Colonic mucosa (tissue), 4 donors: ENCODE results near the gene SLC25A10. TPM values are rescaled to one million over a fixed set of nuclear protein-coding genes. Genes with fewer than 3 reads are reported as not detected.

Experiments
- DNase-seq: peaks from one replicate; pipeline ENCODE4 v3.0.0-alpha.2; 2020
- H3K27ac ChIP-seq: fragments of 200-600 bp; one replicate; pipeline ENCODE4 v1.8.0; 2021
- H3K27me3 ChIP-seq: fragments of 200-600 bp; one replicate; pipeline ENCODE4 v1.8.0; 2021
- H3K36me3 ChIP-seq: fragments of 200-600 bp; one replicate; pipeline ENCODE4 v1.8.0; 2021
- H3K4me1 ChIP-seq: fragments of 200-600 bp; one replicate; pipeline ENCODE4 v1.8.0; 2021; ENCODE audit warnings: mild to moderate bottlenecking
- H3K4me3 ChIP-seq: fragments of 200-600 bp; one replicate; pipeline ENCODE4 v1.8.0; 2021
- H3K9ac ChIP-seq, 2 donors: one replicate each; pipeline ENCODE4 v1.7.0; 2013; ENCODE audit warnings: control low read depth in 2 of 2, low read depth in 2 of 2, low read length in 2 of 2
- H3K9me3 ChIP-seq: fragments of 200-600 bp; one replicate; pipeline ENCODE4 v1.8.0; 2021
- intact Hi-C: fragments of 100-400 bp; cut with DNase I; formaldehyde crosslinking; loops from one replicate; pipeline ENCODE4 v1.14.1; 2022
- total RNA-seq, 2 donors: library from RNA; stranded (reverse); fragmentation: NEBNext Ultra II Directional in 1 of 2; extraction: Animal tissue kit (Norgen Biotek cat#: 25700) in 1 of 2; gene quantifications; one replicate each; pipeline ENCODE4 v1.2.1, GENCODE V29; 2021
- TF ChIP-seq, protein P1 (sequence below): fragments of 200-600 bp; IDR thresholded peaks from one replicate; pipeline ENCODE4 v1.8.0; 2022; ENCODE audit warnings: antibody characterized with exemption, mild to moderate bottlenecking
- donor health status: healthy.
- donor health status: DM: no; HTN: no; CAD: no.
- donor health status: DM: no; HTN: no; CAD: no.

Gene SLC25A10
- total RNA-seq, 2 donors from 2014 or later = 46.0 to 110 TPM

DNA sequence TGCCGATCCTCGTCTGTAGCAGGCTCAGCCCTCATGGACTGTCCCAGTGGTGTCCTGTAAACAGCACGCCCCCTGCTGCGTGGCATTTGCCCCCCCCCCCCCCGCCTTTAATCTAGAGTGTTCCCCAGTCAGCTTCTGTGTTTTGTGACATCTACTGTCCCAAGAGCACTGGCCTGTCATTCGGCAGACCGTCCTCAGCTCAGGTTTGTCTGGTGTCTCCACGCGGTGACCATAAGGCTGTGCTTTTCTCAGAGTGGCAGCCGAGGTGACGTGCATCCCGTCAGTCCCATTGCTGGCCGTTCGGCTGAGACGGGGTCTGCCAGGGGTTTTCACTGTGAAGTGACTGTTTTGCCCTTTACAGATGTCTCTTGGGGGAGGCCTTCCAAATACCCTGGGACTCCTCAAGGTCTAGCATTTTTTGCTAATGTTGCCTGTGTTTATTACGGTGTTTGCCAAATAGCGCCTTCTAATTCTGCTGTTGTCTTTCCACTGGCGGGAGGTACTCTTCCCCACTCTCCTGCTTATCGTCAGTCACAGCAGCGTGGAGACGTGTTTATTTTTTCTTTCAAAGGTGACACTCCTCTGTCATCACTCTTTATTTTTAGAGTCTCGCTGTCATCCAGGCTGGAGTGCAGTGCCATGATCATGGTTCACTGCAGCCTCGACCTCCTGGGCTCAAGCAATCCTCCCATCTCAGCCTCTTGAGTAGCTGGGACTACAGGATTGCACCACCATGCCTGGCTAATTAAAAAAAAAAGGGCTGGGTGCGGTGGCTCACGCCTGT lies 14.6 kb upstream of the SLC25A10 start:
- H3K27ac ChIP-seq = no peak overlapping the region
- no peak overlapping the region for H3K4me3 ChIP-seq
- H3K27me3 ChIP-seq = no peaks in the 10 kb centered on the region
- TF ChIP-seq, protein P1, sequence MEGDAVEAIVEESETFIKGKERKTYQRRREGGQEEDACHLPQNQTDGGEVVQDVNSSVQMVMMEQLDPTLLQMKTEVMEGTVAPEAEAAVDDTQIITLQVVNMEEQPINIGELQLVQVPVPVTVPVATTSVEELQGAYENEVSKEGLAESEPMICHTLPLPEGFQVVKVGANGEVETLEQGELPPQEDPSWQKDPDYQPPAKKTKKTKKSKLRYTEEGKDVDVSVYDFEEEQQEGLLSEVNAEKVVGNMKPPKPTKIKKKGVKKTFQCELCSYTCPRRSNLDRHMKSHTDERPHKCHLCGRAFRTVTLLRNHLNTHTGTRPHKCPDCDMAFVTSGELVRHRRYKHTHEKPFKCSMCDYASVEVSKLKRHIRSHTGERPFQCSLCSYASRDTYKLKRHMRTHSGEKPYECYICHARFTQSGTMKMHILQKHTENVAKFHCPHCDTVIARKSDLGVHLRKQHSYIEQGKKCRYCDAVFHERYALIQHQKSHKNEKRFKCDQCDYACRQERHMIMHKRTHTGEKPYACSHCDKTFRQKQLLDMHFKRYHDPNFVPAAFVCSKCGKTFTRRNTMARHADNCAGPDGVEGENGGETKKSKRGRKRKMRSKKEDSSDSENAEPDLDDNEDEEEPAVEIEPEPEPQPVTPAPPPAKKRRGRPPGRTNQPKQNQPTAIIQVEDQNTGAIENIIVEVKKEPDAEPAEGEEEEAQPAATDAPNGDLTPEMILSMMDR = no peak
- H3K4me1 ChIP-seq = peaks cover 11% of the 10 kb centered on the region
- no peak for DNase-seq
- intact Hi-C loops = no loop called here
- H3K9ac ChIP-seq = no peak overlapping the region
- H3K36me3 ChIP-seq = peaks cover 6% of the 10 kb centered on the region
- H3K9me3 ChIP-seq = no peaks in the 10 kb centered on the region

DNA sequence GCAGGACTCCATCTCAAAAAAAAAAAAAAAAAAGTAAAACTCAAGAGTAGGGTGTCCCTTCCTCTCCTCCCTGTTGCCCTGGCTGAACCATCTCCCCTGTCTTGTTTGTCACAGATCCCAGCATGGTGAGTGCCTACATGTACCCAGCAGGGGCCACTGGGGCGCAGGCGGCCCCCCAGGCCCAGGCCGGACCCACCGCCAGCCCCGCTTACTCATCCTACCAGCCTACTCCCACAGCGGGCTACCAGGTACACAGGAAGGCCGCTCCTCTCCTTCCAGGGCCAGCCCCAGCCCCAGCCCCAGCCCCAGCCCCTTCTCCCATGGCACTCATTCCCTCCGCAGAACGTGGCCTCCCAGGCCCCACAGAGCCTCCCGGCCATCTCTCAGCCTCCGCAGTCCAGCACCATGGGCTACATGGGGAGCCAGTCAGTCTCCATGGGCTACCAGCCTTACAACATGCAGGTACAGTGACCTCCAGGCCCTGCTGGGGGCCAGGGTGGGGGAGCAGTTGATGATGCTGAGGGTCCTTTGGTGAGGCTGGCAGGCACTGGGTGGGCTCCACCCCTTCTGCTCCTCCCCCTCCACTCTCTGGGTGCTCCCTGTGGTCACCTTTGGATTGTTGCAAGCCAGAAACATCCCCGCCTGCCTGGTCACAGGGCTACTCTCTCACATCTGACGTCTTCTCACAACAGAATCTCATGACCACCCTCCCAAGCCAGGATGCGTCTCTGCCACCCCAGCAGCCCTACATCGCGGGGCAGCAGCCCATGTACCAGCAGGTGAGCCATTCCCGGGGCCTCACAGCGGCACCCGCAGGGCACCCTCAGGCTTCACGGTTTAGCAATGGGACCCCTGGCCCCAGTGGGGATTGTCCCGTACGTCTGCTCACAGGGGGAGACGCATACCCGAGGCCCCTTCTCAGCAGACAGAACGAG lies 11.5 kb upstream of the SLC25A10 start:
- intact Hi-C loops = no loop called here
- Histone ChIP-seq H3K36me3 (no peaks in the 10 kb centered on the region), H3K27me3 (no peaks in the 10 kb centered on the region), H3K4me1 (peaks cover 20% of the 10 kb centered on the region), H3K4me3 (no peak overlapping the region), H3K9ac (peak overlapping the region in 1 of 2 donors; percentile 96), H3K27ac (no peak overlapping the region), H3K9me3 (no peaks in the 10 kb centered on the region)
- TF ChIP-seq, protein P1 = no peak
- no peak for DNase-seq

DNA sequence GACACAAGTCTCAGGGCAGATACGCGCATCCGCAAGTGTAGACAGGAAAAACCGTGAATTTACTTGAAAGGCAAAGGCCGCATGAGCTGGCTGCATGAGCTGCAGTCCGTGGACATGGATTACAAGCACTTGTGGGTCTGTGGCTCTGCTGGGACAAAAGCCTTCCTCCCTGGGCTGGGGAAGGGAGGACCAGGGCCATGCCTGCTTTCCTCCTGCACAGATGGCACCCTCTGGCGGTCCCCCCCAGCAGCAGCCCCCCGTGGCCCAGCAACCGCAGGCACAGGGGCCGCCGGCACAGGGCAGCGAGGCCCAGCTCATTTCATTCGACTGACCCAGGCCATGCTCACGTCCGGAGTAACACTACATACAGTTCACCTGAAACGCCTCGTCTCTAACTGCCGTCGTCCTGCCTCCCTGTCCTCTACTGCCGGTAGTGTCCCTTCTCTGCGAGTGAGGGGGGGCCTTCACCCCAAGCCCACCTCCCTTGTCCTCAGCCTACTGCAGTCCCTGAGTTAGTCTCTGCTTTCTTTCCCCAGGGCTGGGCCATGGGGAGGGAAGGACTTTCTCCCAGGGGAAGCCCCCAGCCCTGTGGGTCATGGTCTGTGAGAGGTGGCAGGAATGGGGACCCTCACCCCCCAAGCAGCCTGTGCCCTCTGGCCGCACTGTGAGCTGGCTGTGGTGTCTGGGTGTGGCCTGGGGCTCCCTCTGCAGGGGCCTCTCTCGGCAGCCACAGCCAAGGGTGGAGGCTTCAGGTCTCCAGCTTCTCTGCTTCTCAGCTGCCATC lies 10.6 kb upstream of the SLC25A10 start:
- peak overlapping the region; percentile 83 for H3K4me3 ChIP-seq
- DNase-seq = no peak
- H3K27ac ChIP-seq = no peak overlapping the region
- H3K36me3 ChIP-seq = no peaks in the 10 kb centered on the region
- TF ChIP-seq, protein P1 = no peak
- peak overlapping the region in 1 of 2 donors; percentile 96 for H3K9ac ChIP-seq
- intact Hi-C loops = no loop called here
- peaks cover 20% of the 10 kb centered on the region for H3K4me1 ChIP-seq
- no peaks in the 10 kb centered on the region for H3K27me3 ChIP-seq
- no peaks in the 10 kb centered on the region for H3K9me3 ChIP-seq

DNA sequence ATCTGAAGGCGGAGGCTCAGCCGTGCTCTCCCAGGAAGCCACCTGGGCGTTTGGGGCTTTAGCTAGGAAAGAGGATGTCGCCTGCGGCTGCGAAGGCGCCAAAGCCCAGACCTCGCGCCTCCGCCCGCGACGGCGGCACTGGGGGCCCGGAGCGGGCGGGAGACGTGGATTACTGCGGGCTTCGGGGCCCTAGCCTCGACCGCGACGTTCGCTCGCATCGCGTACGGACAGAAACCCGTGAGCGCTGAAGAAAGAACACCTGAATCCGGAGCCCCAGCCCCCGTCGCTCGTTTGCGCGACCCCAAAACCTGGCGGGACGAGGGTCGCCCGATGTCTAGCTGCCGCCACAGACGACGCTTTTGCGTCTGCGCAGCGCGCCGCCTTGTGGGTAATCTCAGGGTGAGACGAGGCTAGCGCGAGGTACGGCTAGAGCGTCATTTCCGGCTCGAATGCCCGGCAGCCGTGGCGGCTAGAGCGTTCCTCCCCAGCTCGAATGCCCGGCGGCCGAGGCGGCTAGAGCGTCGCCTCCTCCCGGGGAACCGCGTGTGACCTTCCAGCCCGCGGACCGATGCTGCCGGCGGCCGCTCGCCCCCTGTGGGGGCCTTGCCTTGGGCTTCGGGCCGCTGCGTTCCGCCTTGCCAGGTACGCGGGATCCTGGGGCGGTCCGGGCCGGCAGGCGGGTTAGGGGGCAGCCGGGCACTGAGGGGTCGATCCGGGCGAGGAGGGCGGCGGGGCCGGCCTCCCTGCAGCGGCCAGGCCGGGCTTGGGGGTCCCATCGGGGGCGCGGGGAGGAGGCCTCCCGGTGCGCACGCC lies 8.9 kb upstream of the SLC25A10 start, which contains the start of gene MRPL12:
MRPL12 (plus strand) TSS at position 434 of the 813 bp plus-strand sequence; CDS start at position 569, 135 bp downstream.
- H3K9ac ChIP-seq = peak within 1 kb of the TSS; percentile 96 to 98
- peak; percentile 97 for DNase-seq
- H3K9me3 ChIP-seq = no peaks in the 10 kb centered on the region
- TF ChIP-seq, protein P1 = no peak
- intact Hi-C loops = no loop called here
- H3K36me3 ChIP-seq = peaks cover 9% of the 10 kb centered on the region
- H3K27ac ChIP-seq = peak within 1 kb of the TSS; percentile 86
- no peaks in the 10 kb centered on the region for H3K27me3 ChIP-seq
- peaks cover 20% of the 10 kb centered on the region for H3K4me1 ChIP-seq
- H3K4me3 ChIP-seq = peak within 1 kb of the TSS; percentile 83
